Measurements from ENCODE around the gene ARHGAP18.
"Not testable (repeated sequence)": the region's sequence is repeated elsewhere in the genome, so short reads cannot be mapped to it uniquely, and the experiment has no call there.

Gene ARHGAP18

GRCh38 chr6:129607581-129608186, 102.3 kb downstream of the ARHGAP18 start:
- no peak for DNase-seq

- DNase-seq: no peak
Observed at GRCh38 chr6:129606664-129607063, 103.3 kb downstream of the ARHGAP18 start.

GRCh38 chr6:129605967-129606366, 104.0 kb downstream of the ARHGAP18 start:
- no peak for DNase-seq

GRCh38 chr6:129605095-129605494, 104.9 kb downstream of the ARHGAP18 start:
- no peak for DNase-seq

GRCh38 chr6:129604321-129604720, 105.7 kb downstream of the ARHGAP18 start:
- DNase-seq: no peak

GRCh38 chr6:129603741-129604140, 106.2 kb downstream of the ARHGAP18 start:
- DNase-seq: no peak

GRCh38 chr6:129601323-129601722, 108.7 kb downstream of the ARHGAP18 start:
- DNase-seq: no peak

GRCh38 chr6:129599467-129599866, 110.5 kb downstream of the ARHGAP18 start:
- no peak for DNase-seq

GRCh38 chr6:129598244-129599187, 111.5 kb downstream of the ARHGAP18 start:
- DNase-seq: no peak

GRCh38 chr6:129597023-129597713, 112.8 kb downstream of the ARHGAP18 start:
- DNase-seq: no peak

GRCh38 chr6:129596522-129596921, 113.5 kb downstream of the ARHGAP18 start:
- no peak for DNase-seq

- DNase-seq: no peak
Observed at GRCh38 chr6:129593233-129593564, 116.8 kb downstream of the ARHGAP18 start.

- peak in 1 of 2 donors; percentile 10 for DNase-seq
Observed at GRCh38 chr6:129592516-129593232, 117.3 kb downstream of the ARHGAP18 start.

- no peak for DNase-seq
Observed at GRCh38 chr6:129590408-129591022, 119.5 kb downstream of the ARHGAP18 start.

- no peak for DNase-seq
Observed at GRCh38 chr6:129586815-129587214, 123.2 kb downstream of the ARHGAP18 start.

- DNase-seq: no peak
Observed at GRCh38 chr6:129583866-129584265, 126.1 kb downstream of the ARHGAP18 start.

GRCh38 chr6:129578315-129578714, 131.7 kb downstream of the ARHGAP18 start:
- DNase-seq: no peak

- no peak for DNase-seq
Observed at GRCh38 chr6:129577691-129578090, 132.3 kb downstream of the ARHGAP18 start.

GRCh38 chr6:129576456-129576855, 133.5 kb downstream of the ARHGAP18 start:
- DNase-seq: no peak

- DNase-seq: no peak
Observed at GRCh38 chr6:129575378-129576118, 134.4 kb downstream of the ARHGAP18 start.

- DNase-seq: not testable (repeated sequence)
Observed at GRCh38 chr6:129574605-129575004, 135.4 kb downstream of the ARHGAP18 start.

GRCh38 chr6:129570929-129571328, 139.0 kb downstream of the ARHGAP18 start:
- DNase-seq: not testable (repeated sequence)

Measured in stimulated activated CD4-positive, alpha-beta T cell treated with anti-CD3 and anti-CD28 coated beads, Interleukin-2, amount 100 ng/mL, for 24 hours (primary cell).